HepG2 (cell line): ENCODE measurements around the gene SLC9A5. TPM values are rescaled to one million over a fixed set of nuclear protein-coding genes. Genes with fewer than 3 reads are reported as not detected.

ENCODE experiments used
- ARNTL ChIP-seq: sonication (generic); formaldehyde crosslinking; IDR thresholded peaks from 2 replicates; pipeline ENCODE4 v1.4.0; 2020; ENCODE audit warnings: mild to moderate bottlenecking, missing genetic modification reagents
- HNF4G ChIP-seq, 2 experiments: sonication (generic) in 1 of 2; formaldehyde crosslinking in 1 of 2; IDR thresholded peaks; 2 replicates each; pipeline versions ENCODE4 v1.4.0 to v1.6.1; 2011 to 2020; ENCODE audit warnings: borderline replicate concordance in 2 of 2, low read depth in 2 of 2, mild to moderate bottlenecking in 2 of 2, low read length in 1 of 2, missing genetic modification reagents in 1 of 2, moderate library complexity in 1 of 2
- IRX3 ChIP-seq: sonication (generic); formaldehyde crosslinking; IDR thresholded peaks from 2 replicates; pipeline ENCODE4 v1.8.1; 2023; ENCODE audit warnings: mild to moderate bottlenecking, low read depth, missing genetic modification reagents, borderline replicate concordance
- NBN ChIP-seq: fragments of 450-650 bp; conservative IDR thresholded peaks from 2 replicates; pipeline ENCODE4 v1.6.1; 2017
- RBM22 ChIP-seq: fragments of 200-400 bp; formaldehyde crosslinking; optimal IDR thresholded peaks from 2 replicates; pipeline ENCODE3; 2017; ENCODE audit warnings: mild to moderate bottlenecking, low read length, moderate library complexity
- ZFP82 ChIP-seq: sonication (generic); formaldehyde crosslinking; IDR thresholded peaks from 2 replicates; pipeline ENCODE4 v1.5.1; 2020; ENCODE audit warnings: mild to moderate bottlenecking, missing genetic modification reagents, borderline replicate concordance
- ZNF333 ChIP-seq: sonication (generic); formaldehyde crosslinking; IDR thresholded peaks from 2 replicates; pipeline ENCODE4 v1.4.0; 2020; ENCODE audit warnings: mild to moderate bottlenecking, missing genetic modification reagents, borderline replicate concordance
- ZNF549 ChIP-seq: sonication (generic); formaldehyde crosslinking; IDR thresholded peaks from 2 replicates; pipeline ENCODE4 v1.5.0; 2020; ENCODE audit warnings: missing genetic modification reagents
- ZNF563 ChIP-seq: sonication (generic); formaldehyde crosslinking; IDR thresholded peaks from 2 replicates; pipeline ENCODE4 v1.8.0; 2022; ENCODE audit warnings: mild to moderate bottlenecking, moderate library complexity, missing genetic modification reagents
- ZNF616 ChIP-seq: sonication (generic); formaldehyde crosslinking; IDR thresholded peaks from 2 replicates; pipeline ENCODE4 v1.5.0; 2020; ENCODE audit warnings: low read depth, mild to moderate bottlenecking, missing genetic modification reagents
- ZNF709 ChIP-seq: sonication (generic); formaldehyde crosslinking; IDR thresholded peaks from 2 replicates; pipeline ENCODE4 v1.5.0; 2020; ENCODE audit warnings: mild to moderate bottlenecking, missing genetic modification reagents
- ZNF75D ChIP-seq: sonication (generic); formaldehyde crosslinking; IDR thresholded peaks from 2 replicates; pipeline ENCODE4 v1.8.1; 2023; ENCODE audit warnings: missing genetic modification reagents, mild to moderate bottlenecking, borderline replicate concordance
- polyA plus RNA-seq, 8 experiments: library from polyadenylated mRNA; depleted of rRNA in 3 of 8; stranded (reverse) in 7 of 8; unstranded in 1 of 8; fragments of >200 nt; fragmentation: Illumina TruSeq in 4 of 8; extraction: Trizol in 4 of 8; gene quantifications; 2 replicates each; pipeline versions ENCODE4 v1.2.1 to v1.2.3, GENCODE V29; 2011 to 2016; ENCODE audit warnings: low read depth in 4 of 8, missing spikeins in 1 of 8, mixed read lengths in 1 of 8; ENCODE audit not compliant: insufficient read depth in 1 of 8
- total RNA-seq, 5 experiments: library from RNA; depleted of rRNA; stranded (reverse); fragments of >200 nt; fragmentation: Illumina TruSeq; extraction: Trizol; gene quantifications; 2 replicates each; pipeline ENCODE4 v1.2.3, GENCODE V29; 2016; ENCODE audit warnings: low read depth in 1 of 5
- TF ChIP-seq, protein P1 (sequence below): sonication (generic); formaldehyde crosslinking; IDR thresholded peaks from 2 replicates; pipeline ENCODE4 v1.4.0; 2020; ENCODE audit warnings: missing genetic modification reagents, mild to moderate bottlenecking, borderline replicate concordance
- TF ChIP-seq, protein P2 (sequence below): sonication (generic); formaldehyde crosslinking; IDR thresholded peaks from 2 replicates; pipeline ENCODE4 v1.4.0; 2020; ENCODE audit warnings: mild to moderate bottlenecking, missing genetic modification reagents
- TF ChIP-seq, protein P3 (sequence below): sonication (generic); formaldehyde crosslinking; IDR thresholded peaks from 2 replicates; pipeline ENCODE4 v1.8.0; 2022; ENCODE audit warnings: missing genetic modification reagents, mild to moderate bottlenecking, moderate library complexity, borderline replicate concordance
- TF ChIP-seq, protein P4 (sequence below): sonication (generic); formaldehyde crosslinking; IDR thresholded peaks from 2 replicates; pipeline ENCODE4 v1.4.0; 2020; ENCODE audit warnings: mild to moderate bottlenecking, low read depth, missing genetic modification reagents

SLC9A5 gene
- total and polyA plus RNA-seq, 2 of the 13 experiments (the other 11 are each of a cell fraction or from before 2014, with no cell fraction given) = 0.58 to 1.4 TPM

DNA sequence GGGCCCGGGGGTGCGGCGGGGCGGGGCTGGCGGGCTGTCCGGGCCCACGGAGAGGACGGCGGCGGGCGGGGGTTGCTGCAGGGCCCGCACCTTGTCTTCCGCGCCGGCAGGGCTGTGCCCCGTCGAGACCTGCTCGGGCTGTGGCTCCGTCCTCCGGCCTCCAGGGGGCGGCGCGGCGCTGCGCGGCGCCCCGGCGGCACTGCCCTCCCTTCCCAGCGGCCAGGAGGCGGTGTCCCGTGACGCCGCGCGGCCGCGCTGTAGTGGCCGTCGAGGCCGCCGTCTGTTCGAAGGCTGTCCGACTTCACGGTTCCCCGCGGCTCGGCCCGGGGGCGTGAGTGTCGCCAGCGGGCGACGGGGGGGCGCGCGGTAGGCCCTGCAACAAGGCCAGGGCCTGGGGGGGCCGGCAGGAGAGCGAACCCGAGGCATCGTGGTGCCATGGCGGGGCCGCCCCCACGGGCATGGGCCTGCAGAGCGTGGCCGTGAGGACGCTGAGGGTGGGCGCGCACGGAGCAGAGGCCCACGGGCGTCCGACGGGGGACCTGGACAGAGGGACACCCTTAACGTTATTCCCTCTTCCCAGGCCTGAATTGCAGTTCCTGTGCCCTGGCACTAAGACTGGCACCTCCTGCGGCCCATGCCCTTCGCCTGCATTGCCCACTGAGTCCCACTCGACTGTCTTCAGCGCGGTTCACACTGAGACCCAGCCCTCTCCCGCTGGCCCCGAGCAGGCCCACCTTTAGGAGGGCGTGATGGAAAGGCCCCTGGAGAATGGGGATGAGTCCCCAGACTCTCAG lies 30.7 kb downstream of the SLC9A5 start, which contains the start of gene PLEKHG4 (continued):
- TF ChIP-seq ZNF75D (peak; percentile 15; the same call in 1 of the 2 replicates), ZNF563 (CRISPR knock-in tag) (0 out of 2 replicates have a peak, but pooled peaks have one; percentile 86), ZFP82 (peak; percentile 43; the same call in 1 of the 2 replicates), IRX3 (CRISPR knock-in tag) (peak; percentile 95), ZNF616 (CRISPR knock-in tag) (peak; percentile 61), RBM22 (peak; percentile 70), HNF4G (IDR thresholded peaks at IDR 0.05; ENCODE audit: borderline replicate concordance, low read depth, low read length) (no peak; the same call in 1 of the 2 replicates), HNF4G (CRISPR knock-in tag; IDR thresholded peaks at IDR 0.05; ENCODE audit: borderline replicate concordance, low read depth) (no peak), ZNF709 (CRISPR knock-in tag) (peak; percentile 93; the same call in 1 of the 2 replicates), ZNF549 (CRISPR knock-in tag) (no peak), ZNF333 (0 out of 2 replicates have a peak, but pooled peaks have one; percentile 23), NBN (no peak), ARNTL (CRISPR knock-in tag) (no peak)
- TF ChIP-seq, protein P1, sequence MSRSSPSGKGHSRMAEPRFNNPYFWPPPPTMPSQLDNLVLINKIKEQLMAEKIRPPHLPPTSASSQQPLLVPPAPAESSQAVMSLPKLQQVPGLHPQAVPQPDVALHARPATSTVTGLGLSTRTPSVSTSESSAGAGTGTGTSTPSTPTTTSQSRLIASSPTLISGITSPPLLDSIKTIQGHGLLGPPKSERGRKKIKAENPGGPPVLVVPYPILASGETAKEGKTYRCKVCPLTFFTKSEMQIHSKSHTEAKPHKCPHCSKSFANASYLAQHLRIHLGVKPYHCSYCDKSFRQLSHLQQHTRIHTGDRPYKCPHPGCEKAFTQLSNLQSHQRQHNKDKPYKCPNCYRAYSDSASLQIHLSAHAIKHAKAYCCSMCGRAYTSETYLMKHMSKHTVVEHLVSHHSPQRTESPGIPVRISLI = no peak
- TF ChIP-seq, protein P2, sequence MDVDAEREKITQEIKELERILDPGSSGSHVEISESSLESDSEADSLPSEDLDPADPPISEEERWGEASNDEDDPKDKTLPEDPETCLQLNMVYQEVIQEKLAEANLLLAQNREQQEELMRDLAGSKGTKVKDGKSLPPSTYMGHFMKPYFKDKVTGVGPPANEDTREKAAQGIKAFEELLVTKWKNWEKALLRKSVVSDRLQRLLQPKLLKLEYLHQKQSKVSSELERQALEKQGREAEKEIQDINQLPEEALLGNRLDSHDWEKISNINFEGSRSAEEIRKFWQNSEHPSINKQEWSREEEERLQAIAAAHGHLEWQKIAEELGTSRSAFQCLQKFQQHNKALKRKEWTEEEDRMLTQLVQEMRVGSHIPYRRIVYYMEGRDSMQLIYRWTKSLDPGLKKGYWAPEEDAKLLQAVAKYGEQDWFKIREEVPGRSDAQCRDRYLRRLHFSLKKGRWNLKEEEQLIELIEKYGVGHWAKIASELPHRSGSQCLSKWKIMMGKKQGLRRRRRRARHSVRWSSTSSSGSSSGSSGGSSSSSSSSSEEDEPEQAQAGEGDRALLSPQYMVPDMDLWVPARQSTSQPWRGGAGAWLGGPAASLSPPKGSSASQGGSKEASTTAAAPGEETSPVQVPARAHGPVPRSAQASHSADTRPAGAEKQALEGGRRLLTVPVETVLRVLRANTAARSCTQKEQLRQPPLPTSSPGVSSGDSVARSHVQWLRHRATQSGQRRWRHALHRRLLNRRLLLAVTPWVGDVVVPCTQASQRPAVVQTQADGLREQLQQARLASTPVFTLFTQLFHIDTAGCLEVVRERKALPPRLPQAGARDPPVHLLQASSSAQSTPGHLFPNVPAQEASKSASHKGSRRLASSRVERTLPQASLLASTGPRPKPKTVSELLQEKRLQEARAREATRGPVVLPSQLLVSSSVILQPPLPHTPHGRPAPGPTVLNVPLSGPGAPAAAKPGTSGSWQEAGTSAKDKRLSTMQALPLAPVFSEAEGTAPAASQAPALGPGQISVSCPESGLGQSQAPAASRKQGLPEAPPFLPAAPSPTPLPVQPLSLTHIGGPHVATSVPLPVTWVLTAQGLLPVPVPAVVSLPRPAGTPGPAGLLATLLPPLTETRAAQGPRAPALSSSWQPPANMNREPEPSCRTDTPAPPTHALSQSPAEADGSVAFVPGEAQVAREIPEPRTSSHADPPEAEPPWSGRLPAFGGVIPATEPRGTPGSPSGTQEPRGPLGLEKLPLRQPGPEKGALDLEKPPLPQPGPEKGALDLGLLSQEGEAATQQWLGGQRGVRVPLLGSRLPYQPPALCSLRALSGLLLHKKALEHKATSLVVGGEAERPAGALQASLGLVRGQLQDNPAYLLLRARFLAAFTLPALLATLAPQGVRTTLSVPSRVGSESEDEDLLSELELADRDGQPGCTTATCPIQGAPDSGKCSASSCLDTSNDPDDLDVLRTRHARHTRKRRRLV (CRISPR knock-in tag) = no peak
- TF ChIP-seq, protein P3, sequence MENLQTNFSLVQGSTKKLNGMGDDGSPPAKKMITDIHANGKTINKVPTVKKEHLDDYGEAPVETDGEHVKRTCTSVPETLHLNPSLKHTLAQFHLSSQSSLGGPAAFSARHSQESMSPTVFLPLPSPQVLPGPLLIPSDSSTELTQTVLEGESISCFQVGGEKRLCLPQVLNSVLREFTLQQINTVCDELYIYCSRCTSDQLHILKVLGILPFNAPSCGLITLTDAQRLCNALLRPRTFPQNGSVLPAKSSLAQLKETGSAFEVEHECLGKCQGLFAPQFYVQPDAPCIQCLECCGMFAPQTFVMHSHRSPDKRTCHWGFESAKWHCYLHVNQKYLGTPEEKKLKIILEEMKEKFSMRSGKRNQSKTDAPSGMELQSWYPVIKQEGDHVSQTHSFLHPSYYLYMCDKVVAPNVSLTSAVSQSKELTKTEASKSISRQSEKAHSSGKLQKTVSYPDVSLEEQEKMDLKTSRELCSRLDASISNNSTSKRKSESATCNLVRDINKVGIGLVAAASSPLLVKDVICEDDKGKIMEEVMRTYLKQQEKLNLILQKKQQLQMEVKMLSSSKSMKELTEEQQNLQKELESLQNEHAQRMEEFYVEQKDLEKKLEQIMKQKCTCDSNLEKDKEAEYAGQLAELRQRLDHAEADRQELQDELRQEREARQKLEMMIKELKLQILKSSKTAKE (CRISPR knock-in tag) = 0 out of 2 replicates have a peak, but pooled peaks have one; percentile 42
- TF ChIP-seq, protein P4, sequence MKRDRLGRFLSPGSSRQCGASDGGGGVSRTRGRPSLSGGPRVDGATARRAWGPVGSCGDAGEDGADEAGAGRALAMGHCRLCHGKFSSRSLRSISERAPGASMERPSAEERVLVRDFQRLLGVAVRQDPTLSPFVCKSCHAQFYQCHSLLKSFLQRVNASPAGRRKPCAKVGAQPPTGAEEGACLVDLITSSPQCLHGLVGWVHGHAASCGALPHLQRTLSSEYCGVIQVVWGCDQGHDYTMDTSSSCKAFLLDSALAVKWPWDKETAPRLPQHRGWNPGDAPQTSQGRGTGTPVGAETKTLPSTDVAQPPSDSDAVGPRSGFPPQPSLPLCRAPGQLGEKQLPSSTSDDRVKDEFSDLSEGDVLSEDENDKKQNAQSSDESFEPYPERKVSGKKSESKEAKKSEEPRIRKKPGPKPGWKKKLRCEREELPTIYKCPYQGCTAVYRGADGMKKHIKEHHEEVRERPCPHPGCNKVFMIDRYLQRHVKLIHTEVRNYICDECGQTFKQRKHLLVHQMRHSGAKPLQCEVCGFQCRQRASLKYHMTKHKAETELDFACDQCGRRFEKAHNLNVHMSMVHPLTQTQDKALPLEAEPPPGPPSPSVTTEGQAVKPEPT (CRISPR knock-in tag) = peak; percentile 88
